Myocyte (in vitro differentiated cells): ENCODE measurements around the gene ZMIZ1. TPM values are rescaled to one million over a fixed set of nuclear protein-coding genes. Genes with fewer than 3 reads are reported as not detected.

Experiments used
- DNase-seq: peaks from one replicate; pipeline ENCODE4 v3.0.0-alpha.2; 2012; ENCODE audit warnings: low read depth
- total RNA-seq: library from RNA; depleted of rRNA; stranded (reverse); fragments of >200 nt; gene quantifications from 2 replicates; pipeline ENCODE4 v1.2.3, GENCODE V29; 2014

Gene ZMIZ1
- total RNA-seq, 1 donor from 2014 or later: 10.0 TPM

- no peak for DNase-seq
Observed at GRCh38 chr10:79258894-79259293, 190.1 kb downstream of the ZMIZ1 start.

- DNase-seq: no peak
Observed at GRCh38 chr10:79259834-79260233, 191.1 kb downstream of the ZMIZ1 start.

DNA sequence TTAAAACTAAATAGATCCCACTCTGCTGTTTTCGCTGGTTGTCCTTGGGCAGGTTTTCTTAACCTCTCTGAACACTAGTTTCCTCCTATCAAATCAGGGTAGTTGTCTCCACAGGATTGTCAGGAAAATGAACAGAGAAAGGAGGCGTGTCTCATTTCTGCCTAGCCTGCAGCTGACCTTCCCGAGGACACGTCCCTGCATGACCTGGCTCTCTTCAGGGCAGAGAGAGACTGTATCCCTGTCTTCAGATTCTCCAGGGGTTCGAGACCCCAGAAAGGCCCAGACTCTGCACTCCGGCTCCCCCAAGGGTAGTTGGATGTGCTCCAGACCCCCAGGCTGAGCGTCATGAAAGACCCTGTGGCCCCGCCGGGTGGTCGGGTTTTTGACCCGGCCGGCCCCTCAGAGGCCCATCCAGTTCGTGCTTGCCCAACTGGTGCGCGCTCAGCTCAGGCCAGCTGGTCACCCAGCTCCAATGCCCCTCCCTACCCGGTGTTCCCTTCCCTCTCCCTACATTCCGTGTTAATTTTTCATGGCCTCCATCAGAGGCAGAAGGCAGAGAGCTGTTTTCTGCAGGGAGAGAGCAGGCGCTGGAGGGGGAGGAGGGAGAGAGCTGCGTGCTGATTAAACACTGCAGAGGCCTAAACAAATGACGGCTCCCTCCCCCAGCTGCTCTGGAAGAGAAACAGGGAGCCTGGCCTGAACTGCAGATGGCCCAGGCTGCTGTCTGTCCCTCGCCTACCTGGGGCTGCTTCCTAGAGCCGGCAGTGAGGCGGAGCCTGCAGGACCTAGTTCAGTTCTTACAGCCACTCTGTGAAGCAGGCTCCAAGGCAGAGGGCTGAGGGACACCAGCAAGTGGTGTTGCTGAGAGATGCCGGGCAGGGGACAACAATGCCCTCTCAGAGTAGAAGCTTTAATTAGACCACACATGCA, 192.3 kb downstream of the ZMIZ1 start:
- DNase-seq: no peak

GRCh38 chr10:79262131-79262530, 193.4 kb downstream of the ZMIZ1 start:
- DNase-seq: no peak

GRCh38 chr10:79262959-79263746, 194.4 kb downstream of the ZMIZ1 start:
- DNase-seq: no peak

DNA sequence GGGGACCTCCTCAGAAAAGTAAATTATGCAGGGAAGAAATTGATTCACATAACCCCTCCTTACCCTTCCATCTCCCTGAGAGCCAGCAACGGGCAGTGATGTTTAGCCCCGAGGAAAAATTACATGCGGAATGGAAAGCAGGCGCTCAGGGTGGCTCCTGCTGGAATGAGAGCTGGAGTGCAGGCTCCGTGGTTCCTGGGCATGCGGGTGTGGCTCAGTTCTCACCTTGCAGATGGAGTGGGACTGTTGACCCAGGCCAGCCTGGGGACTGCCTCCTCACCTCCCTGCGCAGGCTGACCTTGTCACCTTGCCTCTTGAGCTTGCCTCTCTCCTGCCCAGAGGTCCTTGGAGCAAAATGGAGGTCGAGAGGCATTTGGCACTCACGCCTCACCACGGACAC, 195.2 kb downstream of the ZMIZ1 start:
- DNase-seq: no peak

DNA sequence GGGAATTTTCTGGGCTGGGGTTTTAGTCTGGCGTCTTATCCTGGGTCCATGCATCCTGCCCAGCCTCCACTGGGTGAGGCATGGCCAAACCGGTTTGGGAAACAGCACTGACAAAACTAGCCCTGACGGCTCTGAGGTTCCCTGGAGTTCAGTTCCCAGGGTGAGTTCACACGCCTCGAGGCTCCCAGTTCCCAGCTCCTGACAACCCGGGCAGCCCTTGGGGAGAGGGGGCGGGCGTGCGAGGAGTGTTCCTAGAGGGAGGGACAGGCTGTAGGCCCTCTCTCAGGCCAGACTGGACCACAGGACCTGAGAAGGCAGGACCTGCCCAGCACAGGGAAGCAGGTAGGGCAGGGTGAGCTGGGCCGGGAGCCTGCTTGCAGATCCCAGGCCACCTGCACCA, 196.2 kb downstream of the ZMIZ1 start:
- no peak for DNase-seq

DNA sequence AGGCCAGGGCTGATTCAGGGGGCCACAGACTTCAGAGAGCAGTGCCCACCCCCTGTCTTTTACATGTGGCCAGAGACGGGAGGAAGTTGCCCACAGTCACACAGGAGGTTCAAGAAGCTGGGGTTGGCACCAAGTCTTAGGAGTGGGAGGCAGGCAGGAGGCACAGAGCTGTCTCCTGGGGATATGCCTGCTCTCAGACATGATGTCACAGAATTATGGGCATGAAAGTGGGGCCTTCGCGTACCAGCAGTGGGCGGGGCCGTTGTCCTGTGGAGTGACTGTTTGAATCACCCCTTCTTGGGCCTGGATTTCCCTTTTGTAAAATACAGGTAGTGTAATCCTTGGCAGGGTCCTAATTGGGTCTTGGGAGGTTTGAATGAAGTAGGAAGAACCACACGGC, 197.3 kb downstream of the ZMIZ1 start:
- no peak for DNase-seq

DNA sequence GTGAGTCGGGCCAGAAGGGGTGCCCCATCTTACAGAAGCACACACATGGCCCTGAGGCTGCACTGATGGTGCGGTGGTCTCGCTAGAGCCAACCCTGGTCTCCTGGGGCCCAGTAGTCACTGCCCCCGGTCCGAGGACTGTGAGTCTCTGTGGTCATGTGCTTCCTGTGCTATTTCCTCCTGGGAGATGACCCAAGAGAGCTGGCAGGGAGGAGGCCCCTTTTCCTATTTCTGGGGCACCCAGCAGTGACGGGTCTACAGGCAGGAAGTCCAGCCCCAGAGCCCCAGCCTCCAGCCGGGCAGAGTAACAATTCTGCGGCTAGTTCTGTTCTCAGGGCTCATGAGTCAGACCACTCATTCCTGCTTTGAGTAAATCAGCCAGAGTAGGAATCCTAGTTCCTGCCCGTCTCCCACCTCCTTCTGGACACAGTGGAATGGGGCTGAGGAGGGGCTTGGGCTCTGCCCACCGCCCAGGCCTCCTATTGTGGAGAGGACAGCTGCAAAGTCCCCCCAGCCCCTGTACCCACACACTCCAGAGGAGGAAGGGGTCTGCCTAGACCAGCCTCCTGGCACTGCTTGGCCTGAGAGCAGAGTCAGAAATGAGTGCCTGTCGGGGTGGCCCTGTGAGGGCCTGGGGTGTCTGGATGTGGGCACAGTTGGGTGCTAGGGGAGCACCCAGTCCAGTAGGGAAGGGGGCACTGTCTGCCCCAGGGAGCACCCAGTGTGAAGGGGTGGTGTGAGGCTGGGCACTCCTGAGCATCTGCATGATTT, 198.0 kb downstream of the ZMIZ1 start:
- peak; percentile 90 for DNase-seq

DNA sequence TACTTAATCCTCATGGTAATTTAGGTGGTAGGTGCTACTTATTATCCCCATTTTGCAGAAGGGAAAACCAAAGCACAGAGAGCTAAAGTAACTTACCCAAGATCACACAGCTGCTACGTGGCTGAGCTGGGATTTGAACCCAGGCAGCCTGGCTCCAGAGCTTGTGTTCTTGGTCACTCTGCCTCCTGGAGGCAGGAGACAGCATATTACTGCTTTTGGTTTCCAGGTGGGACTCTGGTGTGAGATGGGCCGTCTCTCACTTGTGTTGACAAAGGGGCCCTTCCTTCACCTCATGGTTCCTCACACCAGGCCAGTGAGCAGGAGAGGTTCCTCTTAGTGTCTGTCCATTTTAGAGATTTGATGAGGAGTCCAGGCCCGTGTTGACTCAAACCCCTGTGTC, 198.7 kb downstream of the ZMIZ1 start:
- no peak for DNase-seq

- DNase-seq: peak; percentile 84
Observed at GRCh38 chr10:79268161-79268601, 199.4 kb downstream of the ZMIZ1 start.

GRCh38 chr10:79268742-79269141, 200.0 kb downstream of the ZMIZ1 start:
- no peak for DNase-seq

DNA sequence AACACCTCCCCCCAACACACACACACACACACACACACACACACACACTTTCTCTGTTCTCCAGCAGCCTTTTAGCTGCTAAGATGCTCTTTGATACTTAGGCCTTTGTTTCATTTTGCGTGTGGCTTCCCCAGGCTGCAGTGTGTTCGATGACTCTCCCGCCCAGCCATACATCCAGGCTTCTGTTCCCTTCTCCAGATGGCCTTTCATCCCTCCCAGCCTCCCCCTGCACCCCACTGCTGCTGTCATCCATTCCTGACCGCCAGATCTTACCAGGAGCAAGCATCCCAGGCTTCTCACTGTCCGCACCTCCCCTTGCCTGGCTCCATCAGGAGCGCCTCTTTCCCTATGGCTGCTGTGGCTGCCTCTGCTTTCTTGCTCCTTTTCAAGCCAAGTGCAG, 200.7 kb downstream of the ZMIZ1 start:
- no peak for DNase-seq

DNA sequence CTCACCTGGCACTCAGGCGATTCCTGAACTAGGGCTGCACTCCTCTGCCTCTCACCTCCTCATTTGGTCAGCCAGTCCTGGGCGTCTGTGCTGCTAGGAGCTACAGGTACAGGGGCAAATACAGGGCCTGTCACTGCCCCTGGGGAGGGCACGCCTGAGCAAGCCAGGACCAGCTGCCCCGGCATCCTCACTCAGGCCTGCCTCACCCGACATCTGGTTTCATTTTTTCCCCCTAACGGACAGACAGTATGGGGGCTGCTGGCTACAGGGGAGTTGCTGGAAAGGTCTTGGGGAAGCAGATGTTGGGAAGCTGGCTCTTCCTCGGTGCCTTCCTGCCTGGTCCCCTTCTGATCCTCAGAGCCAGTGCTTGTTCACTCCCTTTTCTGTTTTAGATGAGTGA, 201.2 kb downstream of the ZMIZ1 start:
- DNase-seq: no peak

GRCh38 chr10:79270466-79271246, 201.9 kb downstream of the ZMIZ1 start:
- DNase-seq: no peak

- no peak for DNase-seq
Observed at GRCh38 chr10:79272353-79272752, 203.6 kb downstream of the ZMIZ1 start.

DNA sequence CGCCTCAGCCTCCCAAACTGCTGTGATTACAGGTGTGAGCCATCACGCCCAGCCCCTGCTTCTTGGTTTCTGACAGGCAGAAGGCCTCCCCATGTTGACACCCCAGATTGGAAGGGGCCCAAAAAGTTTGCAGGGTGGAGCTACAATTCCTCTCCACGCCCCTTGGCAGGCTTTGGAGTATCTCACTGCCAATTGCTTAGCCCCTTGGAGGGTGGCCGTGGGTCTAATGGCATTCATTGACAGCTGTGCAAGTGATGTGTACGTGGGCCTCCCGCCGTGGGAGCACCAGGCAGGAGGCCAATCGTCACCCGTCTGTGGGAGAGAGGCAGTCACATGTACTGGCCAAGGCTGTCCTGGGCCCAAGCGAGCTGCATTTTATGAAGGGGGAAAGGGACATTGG, 204.8 kb downstream of the ZMIZ1 start:
- DNase-seq: peak; percentile 63

GRCh38 chr10:79274279-79275104, 205.7 kb downstream of the ZMIZ1 start:
- DNase-seq: peak; percentile 33

DNA sequence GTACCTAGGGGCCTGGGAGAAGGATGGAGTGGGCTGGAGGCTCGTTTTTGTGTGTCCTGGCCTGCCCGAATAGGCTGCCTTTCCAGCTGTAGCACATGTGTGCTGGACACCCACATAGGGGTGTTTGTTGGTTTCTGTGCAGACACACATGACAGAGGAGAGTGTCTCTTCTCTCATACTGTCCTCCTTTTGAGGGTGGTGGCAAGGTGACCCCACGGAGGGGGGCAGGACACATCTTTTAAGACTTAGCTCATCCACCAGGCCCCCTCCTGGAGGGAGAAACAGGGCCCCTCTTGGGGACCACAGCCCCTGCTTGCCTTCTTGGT, 206.3 kb downstream of the ZMIZ1 start:
- DNase-seq: no peak

- no peak for DNase-seq
Observed at GRCh38 chr10:79275431-79275851, 206.7 kb downstream of the ZMIZ1 start.
